SK-N-SH treated with all-trans-retinoic acid at 6 μM for 48 hours (cell line): Measurements from ENCODE around the gene INSYN2B.

Experiments used
- ATAC-seq: fragments of 200-7000 bp; cut with Tn5 transposase; 3 replicates; pipeline ENCODE4 v1.9.1; 2020; ENCODE audit warnings: mild to moderate bottlenecking, moderate library complexity
- ARNTL ChIP-seq: fragments of 450-650 bp; formaldehyde crosslinking; IDR thresholded peaks from 2 replicates; pipeline ENCODE4 v1.5.0; 2020; ENCODE audit warnings: low read depth, mild to moderate bottlenecking, moderate library complexity, borderline replicate concordance
- CREB5 ChIP-seq: fragments of 250-450 bp; sonication (Bioruptor Pico); IDR thresholded peaks from 2 replicates; pipeline ENCODE4 v1.5.1; 2020; ENCODE audit warnings: low read depth, mild to moderate bottlenecking, moderate library complexity
- CSDC2 ChIP-seq: fragments of 250-450 bp; sonication (Bioruptor Pico); IDR thresholded peaks from 2 replicates; pipeline ENCODE4 v1.5.0; 2020; ENCODE audit warnings: mild to moderate bottlenecking, moderate library complexity
- CSRNP3 ChIP-seq: fragments of 250-450 bp; sonication (Bioruptor Pico); IDR thresholded peaks from 2 replicates; pipeline ENCODE4 v1.5.1; 2021; ENCODE audit warnings: mild to moderate bottlenecking, moderate library complexity
- ESRRG ChIP-seq: fragments of 250-450 bp; sonication (Bioruptor Pico); IDR thresholded peaks from 2 replicates; pipeline ENCODE4 v1.6.1; 2021; ENCODE audit warnings: mild to moderate bottlenecking
- GLIS3 ChIP-seq: fragments of 250-450 bp; sonication (Bioruptor Pico); IDR thresholded peaks from 2 replicates; pipeline ENCODE4 v1.5.0; 2020; ENCODE audit warnings: mild to moderate bottlenecking, moderate library complexity
- ISL1 ChIP-seq: fragments of 250-450 bp; sonication (Bioruptor Pico); IDR thresholded peaks from 2 replicates; pipeline ENCODE4 v2.1.2; 2022; ENCODE audit warnings: mild to moderate bottlenecking, moderate library complexity
- OSR1 ChIP-seq: fragments of 250-450 bp; sonication (Bioruptor Pico); IDR thresholded peaks from 2 replicates; pipeline ENCODE4 v1.8.0; 2022; ENCODE audit warnings: moderate library complexity, mild to moderate bottlenecking, inconsistent platforms
- PATZ1 ChIP-seq: fragments of 250-450 bp; sonication (Bioruptor Pico); IDR thresholded peaks from 2 replicates; pipeline ENCODE4 v1.8.0; 2020; ENCODE audit warnings: mild to moderate bottlenecking, moderate library complexity, borderline replicate concordance
- POU6F1 ChIP-seq: fragments of 250-450 bp; sonication (Bioruptor Pico); IDR thresholded peaks from 2 replicates; pipeline ENCODE4 v1.8.0; 2021; ENCODE audit warnings: low read depth, mild to moderate bottlenecking, moderate library complexity, borderline replicate concordance
- PPARA ChIP-seq: fragments of 250-450 bp; sonication (Bioruptor Pico); IDR thresholded peaks from 2 replicates; pipeline ENCODE4 v1.5.0; 2020; ENCODE audit warnings: mild to moderate bottlenecking, borderline replicate concordance
- SNAI2 ChIP-seq: fragments of 250-450 bp; sonication (Bioruptor Pico); IDR thresholded peaks from 2 replicates; pipeline ENCODE4 v1.5.0; 2020; ENCODE audit warnings: mild to moderate bottlenecking, moderate library complexity
- TCF4 ChIP-seq: fragments of 250-450 bp; sonication (Bioruptor Pico); IDR thresholded peaks from 2 replicates; pipeline ENCODE4 v1.8.0; 2021; ENCODE audit warnings: mild to moderate bottlenecking, moderate library complexity, borderline replicate concordance
- TOX ChIP-seq: fragments of 250-450 bp; sonication (Bioruptor Pico); IDR thresholded peaks from 2 replicates; pipeline ENCODE4 v1.8.0; 2021; ENCODE audit warnings: mild to moderate bottlenecking, moderate library complexity, borderline replicate concordance
- TSHZ2 ChIP-seq: fragments of 250-450 bp; sonication (Bioruptor Pico); IDR thresholded peaks from 2 replicates; pipeline ENCODE4 v1.5.0; 2020; ENCODE audit warnings: mild to moderate bottlenecking, moderate library complexity
- ZC3H10 ChIP-seq: fragments of 250-450 bp; sonication (Bioruptor Pico); IDR thresholded peaks from 2 replicates; pipeline ENCODE4 v1.5.1; 2021; ENCODE audit warnings: mild to moderate bottlenecking, moderate library complexity
- ZFP3 ChIP-seq: fragments of 250-450 bp; sonication (Bioruptor Pico); IDR thresholded peaks from 2 replicates; pipeline ENCODE4 v1.5.0; 2020; ENCODE audit warnings: mild to moderate bottlenecking, moderate library complexity
- ZFP30 ChIP-seq: fragments of 450-650 bp; formaldehyde crosslinking; IDR thresholded peaks from 2 replicates; pipeline ENCODE4 v1.5.0; 2022; ENCODE audit warnings: mild to moderate bottlenecking, moderate library complexity
- ZNF565 ChIP-seq: fragments of 450-650 bp; formaldehyde crosslinking; conservative IDR thresholded peaks from 2 replicates; pipeline ENCODE4 v1.5.0; 2020; ENCODE audit warnings: low read depth, mild to moderate bottlenecking, moderate library complexity
- ZNF8 ChIP-seq: fragments of 450-650 bp; formaldehyde crosslinking; IDR thresholded peaks from 2 replicates; pipeline ENCODE4 v1.5.0; 2020; ENCODE audit warnings: mild to moderate bottlenecking, moderate library complexity

Gene INSYN2B

GRCh38 chr5:169893010-169893409 lies 87.3 kb downstream of the INSYN2B start:
- no peak for TF ChIP-seq ZNF8 (CRISPR knock-in tag)
- TF ChIP-seq ARNTL (CRISPR knock-in tag) = no peak
- no peak for TF ChIP-seq ZNF565
- TF ChIP-seq CREB5 = no peak
- TF ChIP-seq PATZ1 = no peak
- TF ChIP-seq CSDC2 (CRISPR knock-in tag) = no peak
- TF ChIP-seq PPARA (CRISPR knock-in tag) = no peak
- TF ChIP-seq OSR1 (CRISPR knock-in tag) = no peak
- TF ChIP-seq ISL1 = no peak
- TF ChIP-seq, all 23 proteins: peak for 0
- no peak for ATAC-seq

GRCh38 chr5:169889572-169889971 lies 90.7 kb downstream of the INSYN2B start:
- no peak for ATAC-seq
- TF ChIP-seq CREB5 = no peak
- TF ChIP-seq TOX (CRISPR knock-in tag) = no peak
- TF ChIP-seq POU6F1 = no peak
- no peak for TF ChIP-seq ZNF565
- TF ChIP-seq ZFP3 (CRISPR knock-in tag) = no peak
- no peak for TF ChIP-seq CSDC2 (CRISPR knock-in tag)
- TF ChIP-seq TCF4 (CRISPR knock-in tag) = no peak
- TF ChIP-seq SNAI2 (CRISPR knock-in tag) = no peak
- TF ChIP-seq ESRRG (CRISPR knock-in tag) = no peak
- no peak for TF ChIP-seq PPARA (CRISPR knock-in tag)
- TF ChIP-seq ZC3H10 (CRISPR knock-in tag) = no peak
- TF ChIP-seq PATZ1 = no peak
- no peak for TF ChIP-seq TSHZ2
- TF ChIP-seq OSR1 (CRISPR knock-in tag) = no peak
- TF ChIP-seq GLIS3 (CRISPR knock-in tag) = no peak

- ATAC-seq = no peak
- TF ChIP-seq ZFP30 (CRISPR knock-in tag) (no peak), ARNTL (CRISPR knock-in tag) (no peak), ZNF8 (CRISPR knock-in tag) (no peak), ESRRG (CRISPR knock-in tag) (no peak), CSRNP3 (CRISPR knock-in tag) (no peak), ZNF565 (no peak), PPARA (CRISPR knock-in tag) (no peak), TSHZ2 (no peak), SNAI2 (CRISPR knock-in tag) (no peak), PATZ1 (no peak)
Measured at GRCh38 chr5:169886677-169887076, 93.6 kb downstream of the INSYN2B start.
